Osteoblast (primary cell): Measurements from ENCODE around the gene LTBP1. TPM values are rescaled to one million over a fixed set of nuclear protein-coding genes. Genes with fewer than 3 reads are reported as not detected.
A peak's percentile ranks its signal among the peaks of the same experiment; 100 is the strongest.

Source experiments
- DNase-seq: peaks from one replicate; pipeline ENCODE4 v3.0.0; 2011; ENCODE audit warnings: low spot score, mixed read lengths; ENCODE audit not compliant: insufficient read length; ENCODE audit errors: missing footprints
- H2AFZ ChIP-seq: 2 replicates; pipeline ENCODE4 v1.6.0; 2011; ENCODE audit warnings: mild to moderate bottlenecking, low read length
- H3K27ac ChIP-seq: 2 replicates; pipeline ENCODE4 v1.5.1; 2011; ENCODE audit warnings: mild to moderate bottlenecking, low read depth, low read length, moderate library complexity
- H3K27me3 ChIP-seq: 2 replicates; pipeline ENCODE4 v1.6.0; 2012; ENCODE audit warnings: mild to moderate bottlenecking, control low read depth, inconsistent platforms, low read length, moderate library complexity; ENCODE audit not compliant: insufficient read depth
- H3K36me3 ChIP-seq: 2 replicates; pipeline ENCODE4 v1.5.1; 2011; ENCODE audit warnings: mild to moderate bottlenecking, low read length, control low read depth, moderate library complexity; ENCODE audit not compliant: insufficient read depth
- H3K4me1 ChIP-seq: 2 replicates; pipeline ENCODE4 v1.5.1; 2011; ENCODE audit warnings: mild to moderate bottlenecking, low read length, control low read depth, moderate library complexity; ENCODE audit not compliant: insufficient read depth
- H3K4me2 ChIP-seq: 2 replicates; pipeline ENCODE4 v1.6.0; 2011; ENCODE audit warnings: mild to moderate bottlenecking, low read length; ENCODE audit not compliant: insufficient read depth
- H3K4me3 ChIP-seq: fragments of 200-600 bp; sonication (generic); 3 replicates; pipeline ENCODE4 v1.5.1; 2012; ENCODE audit warnings: mild to moderate bottlenecking, low read length, inconsistent platforms; ENCODE audit not compliant: insufficient read depth
- H3K79me2 ChIP-seq: 2 replicates; pipeline ENCODE4 v1.6.0; 2012; ENCODE audit warnings: mild to moderate bottlenecking, low read length, control low read depth, inconsistent platforms; ENCODE audit not compliant: insufficient read depth
- H3K9me3 ChIP-seq: 2 replicates; pipeline ENCODE4 v1.5.1; 2011; ENCODE audit warnings: low read depth, low read length, control low read depth
- H4K20me1 ChIP-seq: 2 replicates; pipeline ENCODE4 v1.6.0; 2012; ENCODE audit warnings: mild to moderate bottlenecking, low read length, control low read depth; ENCODE audit not compliant: insufficient read depth
- CTCF ChIP-seq: IDR thresholded peaks from 2 replicates; pipeline ENCODE4 v1.5.1; 2011; ENCODE audit warnings: mild to moderate bottlenecking, low read depth, low read length, moderate library complexity; ENCODE audit errors: extremely low read depth
- total RNA-seq: library from RNA; depleted of rRNA; stranded (reverse); fragments of >200 nt; gene quantifications from 2 replicates; pipeline ENCODE4 v1.2.3, GENCODE V29; 2012

The LTBP1 gene
- total RNA-seq, 1 donor = 224 TPM

GRCh38 chr2:33268246-33268831 is 321.6 kb downstream of the LTBP1 start:
- Histone ChIP-seq H3K4me1 (peaks cover 21% of the 10 kb centered on the region), H3K27ac (no peak overlapping the region), H4K20me1 (no peaks in the 10 kb centered on the region), H3K4me3 (no peak overlapping the region), H3K9me3 (peaks cover 2% of the 10 kb centered on the region), H3K79me2 (no peaks in the 10 kb centered on the region), H3K36me3 (peaks cover 41% of the 10 kb centered on the region), H3K27me3 (no peaks in the 10 kb centered on the region), H2AFZ (no peak overlapping the region), H3K4me2 (no peak overlapping the region)
- no peak for DNase-seq
- no peak for TF ChIP-seq CTCF

GRCh38 chr2:33272001-33272400 is 325.2 kb downstream of the LTBP1 start:
- Histone ChIP-seq H3K79me2 (no peaks in the 10 kb centered on the region), H4K20me1 (no peaks in the 10 kb centered on the region)

GRCh38 chr2:33273479-33273878 is 326.7 kb downstream of the LTBP1 start:
- no peak for TF ChIP-seq CTCF
- Histone ChIP-seq H3K4me3 (no peak overlapping the region), H3K4me1 (peaks cover 26% of the 10 kb centered on the region), H3K9me3 (no peaks in the 10 kb centered on the region), H3K27me3 (no peaks in the 10 kb centered on the region), H3K4me2 (no peak overlapping the region), H3K79me2 (no peaks in the 10 kb centered on the region), H3K27ac (peak overlapping the region; percentile 36), H2AFZ (no peak overlapping the region), H4K20me1 (no peaks in the 10 kb centered on the region), H3K36me3 (peaks cover 59% of the 10 kb centered on the region)
- DNase-seq = no peak

More at GRCh38 chr2:33272001-33272400, 325.2 kb downstream of the LTBP1 start:
- Histone ChIP-seq H3K9me3 (no peaks in the 10 kb centered on the region), H3K36me3 (peaks cover 48% of the 10 kb centered on the region), H3K27me3 (no peaks in the 10 kb centered on the region), H3K4me3 (no peak overlapping the region), H3K4me2 (no peak overlapping the region), H3K27ac (peak overlapping the region; percentile 81), H2AFZ (no peak overlapping the region), H3K4me1 (peaks cover 30% of the 10 kb centered on the region)
- no peak for TF ChIP-seq CTCF
- no peak for DNase-seq

GRCh38 chr2:33274524-33274923 is 327.8 kb downstream of the LTBP1 start:
- TF ChIP-seq CTCF = no peak
- Histone ChIP-seq H3K9me3 (no peaks in the 10 kb centered on the region), H3K4me3 (no peak overlapping the region), H3K4me1 (peaks cover 26% of the 10 kb centered on the region), H3K36me3 (peaks cover 66% of the 10 kb centered on the region), H4K20me1 (no peaks in the 10 kb centered on the region), H3K79me2 (no peaks in the 10 kb centered on the region), H3K27ac (peak overlapping the region; percentile 91), H3K4me2 (no peak overlapping the region), H2AFZ (no peak overlapping the region), H3K27me3 (no peaks in the 10 kb centered on the region)
- DNase-seq = no peak
